Gastroesophageal sphincter (tissue), 3 donors: Measurements from ENCODE around the gene TPP1.

ENCODE experiments used
- EP300 ChIP-seq: sonication (generic); formaldehyde crosslinking; IDR thresholded peaks from one replicate; pipeline ENCODE4 v1.6.1; 2017; ENCODE audit warnings: antibody characterized with exemption, mild to moderate bottlenecking
- POLR2A ChIP-seq, 2 donors: fragments of 450-650 bp; IDR thresholded peaks; one replicate each; pipeline ENCODE4 v1.6.1; 2017; ENCODE audit warnings: antibody characterized with exemption in 2 of 2, mild to moderate bottlenecking in 2 of 2, moderate library complexity in 1 of 2
- POLR2AphosphoS5 ChIP-seq: sonication (generic); formaldehyde crosslinking; IDR thresholded peaks from one replicate; pipeline ENCODE4 v1.6.1; 2017; ENCODE audit warnings: antibody characterized with exemption
- TF ChIP-seq, protein P1 (sequence below), 4 experiments: fragments of 200-600 bp in 2 of 4; fragments of 450-650 bp in 2 of 4; sonication (generic) in 1 of 4; IDR thresholded peaks; one replicate each; pipeline ENCODE4 v1.5.1; 2017 to 2019; ENCODE audit warnings: antibody characterized with exemption in 4 of 4, mild to moderate bottlenecking in 2 of 4, moderate library complexity in 2 of 4

DNA sequence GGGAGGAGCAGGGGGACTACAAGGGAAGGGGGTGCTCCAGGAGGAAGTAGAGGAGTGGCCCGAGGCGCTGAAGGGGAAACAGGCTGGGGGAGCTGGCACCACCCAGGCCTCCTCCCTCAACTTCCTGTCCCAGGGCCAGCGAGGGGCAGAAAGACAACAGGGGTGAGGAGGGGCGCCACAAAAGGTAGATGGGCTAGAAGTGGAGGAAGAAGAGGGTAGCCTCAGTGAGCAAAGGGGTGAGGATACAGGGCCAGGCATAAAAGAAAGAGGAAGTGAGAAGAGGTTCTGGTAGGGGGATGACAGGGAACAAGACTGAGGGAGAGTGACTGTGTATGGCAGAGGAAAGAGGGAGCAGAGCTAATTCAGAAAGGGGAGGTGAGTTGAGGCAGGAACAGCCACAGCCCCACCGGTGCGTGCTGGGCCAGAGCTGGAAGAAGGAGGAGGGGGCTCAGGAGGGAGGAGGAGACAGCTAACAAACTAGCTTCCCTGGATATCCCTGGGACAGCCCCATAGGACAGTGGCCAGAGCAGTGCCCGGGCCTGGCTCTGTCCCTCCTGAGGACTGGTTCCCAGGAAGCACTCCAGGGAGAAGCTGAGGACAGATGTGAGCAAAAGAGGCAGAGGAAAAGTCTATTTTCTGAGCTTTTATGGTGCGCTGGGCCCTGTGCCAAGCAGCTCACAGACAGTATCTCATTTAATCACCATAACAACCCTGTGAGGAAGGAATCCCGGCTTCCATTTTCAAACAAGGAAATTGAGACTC, 27.9 kb upstream of the TPP1 start:
- TF ChIP-seq, protein P1, sequence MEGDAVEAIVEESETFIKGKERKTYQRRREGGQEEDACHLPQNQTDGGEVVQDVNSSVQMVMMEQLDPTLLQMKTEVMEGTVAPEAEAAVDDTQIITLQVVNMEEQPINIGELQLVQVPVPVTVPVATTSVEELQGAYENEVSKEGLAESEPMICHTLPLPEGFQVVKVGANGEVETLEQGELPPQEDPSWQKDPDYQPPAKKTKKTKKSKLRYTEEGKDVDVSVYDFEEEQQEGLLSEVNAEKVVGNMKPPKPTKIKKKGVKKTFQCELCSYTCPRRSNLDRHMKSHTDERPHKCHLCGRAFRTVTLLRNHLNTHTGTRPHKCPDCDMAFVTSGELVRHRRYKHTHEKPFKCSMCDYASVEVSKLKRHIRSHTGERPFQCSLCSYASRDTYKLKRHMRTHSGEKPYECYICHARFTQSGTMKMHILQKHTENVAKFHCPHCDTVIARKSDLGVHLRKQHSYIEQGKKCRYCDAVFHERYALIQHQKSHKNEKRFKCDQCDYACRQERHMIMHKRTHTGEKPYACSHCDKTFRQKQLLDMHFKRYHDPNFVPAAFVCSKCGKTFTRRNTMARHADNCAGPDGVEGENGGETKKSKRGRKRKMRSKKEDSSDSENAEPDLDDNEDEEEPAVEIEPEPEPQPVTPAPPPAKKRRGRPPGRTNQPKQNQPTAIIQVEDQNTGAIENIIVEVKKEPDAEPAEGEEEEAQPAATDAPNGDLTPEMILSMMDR (IDR thresholded peaks at IDR 0.05): no peak
- TF ChIP-seq POLR2AphosphoS5: no peak
- TF ChIP-seq POLR2A (IDR thresholded peaks at IDR 0.05): no peak
- no peak for TF ChIP-seq EP300
